GM12872 (cell line): Measurements from ENCODE around the gene PUM1.

ENCODE experiments used
- CTCF ChIP-seq: IDR thresholded peaks from 3 replicates; pipeline ENCODE4 v1.5.1; 2011; ENCODE audit warnings: low read depth, mild to moderate bottlenecking, low read length, moderate library complexity; ENCODE audit not compliant: insufficient read depth

The PUM1 gene

DNA sequence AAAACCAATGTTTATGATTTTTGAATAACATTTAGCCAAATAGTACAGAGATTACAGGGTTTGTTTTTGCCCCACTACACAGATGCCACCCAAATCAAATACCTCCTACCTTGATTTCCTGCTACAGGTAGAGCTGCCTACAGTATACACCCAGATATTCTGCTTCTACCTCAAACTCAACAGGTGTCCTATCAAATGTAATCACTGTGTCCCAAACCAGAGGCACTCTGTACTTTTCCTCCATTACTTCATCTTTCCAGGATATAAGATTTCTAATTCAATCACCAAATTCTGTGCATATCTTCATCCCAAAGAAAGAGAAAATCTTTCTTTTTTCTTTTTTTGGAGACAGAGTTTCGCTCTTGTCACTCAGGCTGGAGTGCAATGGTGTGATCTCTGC lies 9.6 kb downstream of the PUM1 start:
- TF ChIP-seq CTCF: no peak

DNA sequence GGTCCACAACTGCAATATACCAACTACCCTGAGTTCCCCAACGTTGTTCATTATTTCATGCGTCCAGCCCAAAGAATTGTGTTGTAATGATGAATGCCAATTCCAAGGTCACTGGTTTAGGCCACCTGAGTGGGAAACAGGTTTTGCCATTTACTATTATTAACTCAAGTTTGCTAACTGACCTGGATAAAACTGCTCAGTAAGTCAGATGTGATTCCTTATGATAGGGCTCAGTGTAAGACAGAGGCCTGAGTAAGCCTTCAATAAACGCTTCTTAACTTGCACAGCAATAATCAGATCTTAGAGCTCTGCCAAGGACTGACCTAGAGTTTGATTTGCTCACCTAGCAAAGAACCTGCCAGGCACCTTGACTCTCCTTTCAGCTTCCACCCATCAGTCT lies 10.0 kb downstream of the PUM1 start:
- no peak for TF ChIP-seq CTCF

DNA sequence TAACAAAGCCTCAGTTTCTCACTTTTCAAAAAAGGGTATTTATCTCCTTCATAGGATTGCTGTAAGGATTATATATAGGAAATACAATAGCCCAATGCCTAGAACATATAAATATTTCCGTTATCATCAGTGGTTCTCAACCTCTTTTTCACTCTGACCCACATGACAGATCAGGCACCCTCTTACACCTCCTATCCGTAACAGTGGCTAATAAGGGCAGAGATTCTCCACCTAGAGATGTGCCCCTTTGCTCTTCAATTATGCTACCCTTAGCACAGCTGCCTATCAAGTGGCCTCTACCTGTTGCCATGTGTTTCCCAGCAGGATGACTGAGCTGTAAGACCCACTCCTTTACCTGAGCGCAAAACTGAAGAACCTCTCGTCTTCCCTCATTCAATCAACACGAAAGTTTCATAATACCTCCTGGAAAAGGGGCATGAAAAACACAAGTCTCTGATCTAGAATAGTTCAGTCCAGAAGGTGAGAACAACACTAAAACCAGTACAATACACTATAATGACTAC lies 10.5 kb downstream of the PUM1 start:
- TF ChIP-seq CTCF: no peak

GRCh38 chr1:31054349-31054748 lies 11.2 kb downstream of the PUM1 start:
- TF ChIP-seq CTCF: no peak

GRCh38 chr1:31051611-31052010 lies 13.9 kb downstream of the PUM1 start:
- TF ChIP-seq CTCF: no peak

DNA sequence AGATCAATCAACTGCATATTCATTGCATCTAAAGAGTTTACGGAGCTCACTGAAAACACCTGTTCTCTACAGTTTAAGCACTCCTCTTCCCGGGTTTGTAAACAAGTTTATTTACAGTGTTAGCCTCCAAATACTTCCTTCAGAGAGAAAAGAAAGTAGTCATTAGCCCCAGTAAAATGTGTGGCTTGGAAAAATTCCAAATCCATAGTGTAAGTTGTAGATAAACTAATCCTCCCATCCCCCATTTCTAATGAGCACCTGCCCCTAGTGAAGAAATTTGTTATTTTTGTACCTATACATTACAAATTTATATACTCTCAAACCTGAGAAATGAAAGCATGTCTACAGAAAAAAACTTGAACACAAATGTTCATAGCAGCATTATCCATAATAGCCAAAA lies 21.9 kb downstream of the PUM1 start:
- no peak for TF ChIP-seq CTCF

GRCh38 chr1:31042656-31043055 lies 22.9 kb downstream of the PUM1 start:
- no peak for TF ChIP-seq CTCF

DNA sequence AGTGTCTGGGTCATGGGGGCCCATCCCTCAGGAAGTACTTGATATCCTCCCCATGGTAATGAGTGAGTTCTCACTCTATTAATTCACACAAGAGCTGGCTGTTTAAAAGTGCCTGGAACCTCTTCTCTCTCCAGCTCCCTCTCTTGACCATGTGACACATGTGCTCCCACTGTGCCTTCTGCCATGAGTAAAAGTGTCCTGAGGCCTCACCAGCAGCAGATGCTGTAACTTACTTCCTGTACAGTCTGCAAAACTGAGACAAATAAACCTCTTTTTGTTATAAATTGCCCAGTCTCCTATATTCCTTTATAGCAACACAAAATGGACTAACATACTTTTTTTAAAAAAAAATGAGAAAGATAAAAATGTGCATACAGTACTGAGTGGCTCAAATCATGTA lies 24.0 kb downstream of the PUM1 start:
- TF ChIP-seq CTCF: no peak
